Subcutaneous abdominal adipose tissue (tissue), 5 donors: Measurements from ENCODE around the gene SVIL.
"Not testable (repeated sequence)": the region's sequence is repeated elsewhere in the genome, so short reads cannot be mapped to it uniquely, and the experiment has no call there.

ENCODE experiments used
- H3K27ac ChIP-seq: one replicate; pipeline ENCODE4 v1.7.0; 2013; ENCODE audit warnings: low read depth, mild to moderate bottlenecking, inconsistent platforms, low read length, moderate library complexity
- H3K27me3 ChIP-seq, 5 donors: one replicate each; pipeline ENCODE4 v1.7.0; 2013; ENCODE audit warnings: low read length in 5 of 5, inconsistent platforms in 1 of 5; ENCODE audit not compliant: control insufficient read depth in 5 of 5, insufficient read depth in 4 of 5
- H3K36me3 ChIP-seq, 5 donors: one replicate each; pipeline ENCODE4 v1.7.0; 2013; ENCODE audit warnings: low read length in 5 of 5; ENCODE audit not compliant: control insufficient read depth in 5 of 5, insufficient read depth in 5 of 5
- H3K4me1 ChIP-seq, 5 donors: one replicate each; pipeline ENCODE4 v1.7.0; 2013; ENCODE audit warnings: low read length in 5 of 5, mild to moderate bottlenecking in 3 of 5, moderate library complexity in 1 of 5; ENCODE audit not compliant: control insufficient read depth in 5 of 5, insufficient read depth in 5 of 5
- H3K4me3 ChIP-seq, 5 donors: one replicate each; pipeline ENCODE4 v1.7.0; 2013; ENCODE audit warnings: low read length in 5 of 5, low read depth in 1 of 5
- H3K9ac ChIP-seq, 5 donors: one replicate each; pipeline ENCODE4 v1.7.0; 2013; ENCODE audit warnings: low read length in 5 of 5, mild to moderate bottlenecking in 4 of 5, moderate library complexity in 3 of 5
- H3K9me3 ChIP-seq, 5 donors: one replicate each; pipeline ENCODE4 v1.7.0; 2013; ENCODE audit warnings: low read length in 5 of 5; ENCODE audit not compliant: control insufficient read depth in 5 of 5
- donor health status: healthy.
- donor health status: healthy.
- donor health status: healthy.
- donor health status: healthy.
- donor health status: healthy.

Gene SVIL

GRCh38 chr10:29461042-29461441, 173.7 kb downstream of the SVIL start:
- Histone ChIP-seq H3K36me3 (peaks cover 5 to 59% (median 32%) of the 10 kb centered on the region in 5 donors), H3K27me3 (no peaks in the 10 kb centered on the region), H3K9me3 (peaks cover 0 to 7% (median 0%) of the 10 kb centered on the region in 5 donors), H3K4me1 (peaks cover 1 to 22% (median 10%) of the 10 kb centered on the region in 5 donors), H3K4me3 (no peak overlapping the region), H3K27ac (no peak overlapping the region), H3K9ac (no peak overlapping the region)

GRCh38 chr10:29458190-29458589, 176.6 kb downstream of the SVIL start:
- peaks cover 3 to 49% (median 23%) of the 10 kb centered on the region in 5 donors for H3K36me3 ChIP-seq

GRCh38 chr10:29455095-29455494, 179.7 kb downstream of the SVIL start:
- H3K9me3 ChIP-seq: peaks cover 0 to 1% (median 0%) of the 10 kb centered on the region in 5 donors
- no peak overlapping the region for H3K4me3 ChIP-seq
- H3K9ac ChIP-seq: no peak overlapping the region
- H3K36me3 ChIP-seq: peaks cover 3 to 36% (median 17%) of the 10 kb centered on the region in 5 donors
- peaks cover 0 to 5% (median 0%) of the 10 kb centered on the region in 5 donors for H3K4me1 ChIP-seq
- H3K27ac ChIP-seq: no peak overlapping the region
- no peaks in the 10 kb centered on the region for H3K27me3 ChIP-seq

More at GRCh38 chr10:29458190-29458589, 176.6 kb downstream of the SVIL start:
- not testable (repeated sequence) for H3K9me3 ChIP-seq, H3K27ac ChIP-seq, H3K27me3 ChIP-seq, H3K9ac ChIP-seq, H3K4me3 ChIP-seq
- peaks cover 0 to 14% (median 8%) of the 10 kb centered on the region in 5 donors for H3K4me1 ChIP-seq

- Histone ChIP-seq H3K27me3 (no peaks in the 10 kb centered on the region), H3K9ac (no peak overlapping the region), H3K4me3 (no peak overlapping the region), H3K9me3 (no peaks in the 10 kb centered on the region), H3K4me1 (peaks cover 0 to 6% (median 0%) of the 10 kb centered on the region in 5 donors), H3K27ac (no peak overlapping the region), H3K36me3 (peaks cover 3 to 29% (median 12%) of the 10 kb centered on the region in 5 donors)
Observed at GRCh38 chr10:29454250-29454649, 180.5 kb downstream of the SVIL start.

- no peaks in the 10 kb centered on the region for H3K9me3 ChIP-seq
- no peaks in the 10 kb centered on the region for H3K27me3 ChIP-seq
- H3K36me3 ChIP-seq: peaks cover 3 to 23% (median 6%) of the 10 kb centered on the region in 5 donors
- H3K27ac ChIP-seq: no peak overlapping the region
- H3K4me1 ChIP-seq: peaks cover 0 to 11% (median 3%) of the 10 kb centered on the region in 5 donors
- no peak overlapping the region for H3K9ac ChIP-seq
- no peak overlapping the region for H3K4me3 ChIP-seq
Observed at GRCh38 chr10:29452546-29452945, 182.2 kb downstream of the SVIL start.

GRCh38 chr10:29451946-29452345, 182.8 kb downstream of the SVIL start:
- Histone ChIP-seq H3K9ac (no peak overlapping the region), H3K9me3 (no peaks in the 10 kb centered on the region), H3K27ac (no peak overlapping the region), H3K27me3 (no peaks in the 10 kb centered on the region), H3K4me3 (no peak overlapping the region), H3K36me3 (peaks cover 3 to 23% (median 6%) of the 10 kb centered on the region in 5 donors), H3K4me1 (peaks cover 0 to 11% (median 3%) of the 10 kb centered on the region in 5 donors)

- H3K9me3 ChIP-seq: no peaks in the 10 kb centered on the region
- H3K4me1 ChIP-seq: peaks cover 0 to 11% (median 3%) of the 10 kb centered on the region in 5 donors
- H3K4me3 ChIP-seq: no peak overlapping the region
- H3K36me3 ChIP-seq: peaks cover 0 to 16% (median 6%) of the 10 kb centered on the region in 5 donors
- no peaks in the 10 kb centered on the region for H3K27me3 ChIP-seq
- H3K9ac ChIP-seq: no peak overlapping the region
- H3K27ac ChIP-seq: no peak overlapping the region
Observed at GRCh38 chr10:29450405-29450804, 184.4 kb downstream of the SVIL start.

- not testable (repeated sequence) for H3K4me1 ChIP-seq, H3K36me3 ChIP-seq, H3K27me3 ChIP-seq, H3K9me3 ChIP-seq, H3K27ac ChIP-seq, H3K9ac ChIP-seq
- peak overlapping the region in 1 of 5 donors; percentile 29 for H3K4me3 ChIP-seq
Observed at GRCh38 chr10:29448756-29449592, 185.8 kb downstream of the SVIL start.

GRCh38 chr10:29448125-29448524, 186.6 kb downstream of the SVIL start:
- Histone ChIP-seq H3K9ac (no peak overlapping the region), H3K36me3 (peaks cover 0 to 6% (median 3%) of the 10 kb centered on the region in 5 donors), H3K4me1 (peaks cover 0 to 7% (median 3%) of the 10 kb centered on the region in 5 donors), H3K27ac (no peak overlapping the region), H3K9me3 (no peaks in the 10 kb centered on the region), H3K4me3 (no peak overlapping the region), H3K27me3 (no peaks in the 10 kb centered on the region)

GRCh38 chr10:29446327-29446726, 188.4 kb downstream of the SVIL start:
- Histone ChIP-seq H3K27ac (no peak overlapping the region), H3K9me3 (no peaks in the 10 kb centered on the region), H3K9ac (no peak overlapping the region), H3K27me3 (no peaks in the 10 kb centered on the region), H3K4me3 (no peak overlapping the region), H3K4me1 (peaks cover 0 to 7% (median 3%) of the 10 kb centered on the region in 5 donors), H3K36me3 (peaks cover 0 to 4% (median 2%) of the 10 kb centered on the region in 5 donors)
